HL-60/S4 treated with phorbol 12-myristate 13-acetate at 8.2 ng/mL for 4 days and 3 days (cell line): ENCODE measurements around the gene DNAH3.
"Not testable (repeated sequence)": the region's sequence is repeated elsewhere in the genome, so short reads cannot be mapped to it uniquely, and the experiment has no call there.

Experiments
- in situ Hi-C: fragments of 300-500 bp; cut with MboI; formaldehyde crosslinking; loops from 2 replicates; pipeline ENCODE4 v1.15.0; 2022; ENCODE audit warnings: low sequenced_read_pairs

Gene DNAH3

DNA sequence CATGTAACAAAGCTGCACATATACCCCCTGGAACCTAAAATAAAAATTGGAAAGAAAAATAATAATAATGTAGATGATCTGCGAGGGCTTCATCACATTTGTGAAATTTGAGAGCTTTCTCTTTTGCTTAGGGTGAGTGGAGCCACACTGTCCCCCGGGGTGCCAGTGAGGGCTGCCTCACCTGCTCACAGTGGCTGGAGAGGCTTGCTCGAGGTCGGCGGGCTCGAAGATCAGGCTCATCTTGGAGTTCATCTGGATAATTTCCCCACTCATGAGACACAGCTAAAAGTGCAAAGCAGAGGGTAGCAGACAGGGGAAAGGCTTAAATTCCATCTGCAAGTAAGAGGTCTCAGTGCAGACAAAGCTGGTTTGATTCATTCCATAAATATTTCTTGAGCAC lies 123.8 kb downstream of the DNAH3 start:
- in situ Hi-C loops = no loop called here

DNA sequence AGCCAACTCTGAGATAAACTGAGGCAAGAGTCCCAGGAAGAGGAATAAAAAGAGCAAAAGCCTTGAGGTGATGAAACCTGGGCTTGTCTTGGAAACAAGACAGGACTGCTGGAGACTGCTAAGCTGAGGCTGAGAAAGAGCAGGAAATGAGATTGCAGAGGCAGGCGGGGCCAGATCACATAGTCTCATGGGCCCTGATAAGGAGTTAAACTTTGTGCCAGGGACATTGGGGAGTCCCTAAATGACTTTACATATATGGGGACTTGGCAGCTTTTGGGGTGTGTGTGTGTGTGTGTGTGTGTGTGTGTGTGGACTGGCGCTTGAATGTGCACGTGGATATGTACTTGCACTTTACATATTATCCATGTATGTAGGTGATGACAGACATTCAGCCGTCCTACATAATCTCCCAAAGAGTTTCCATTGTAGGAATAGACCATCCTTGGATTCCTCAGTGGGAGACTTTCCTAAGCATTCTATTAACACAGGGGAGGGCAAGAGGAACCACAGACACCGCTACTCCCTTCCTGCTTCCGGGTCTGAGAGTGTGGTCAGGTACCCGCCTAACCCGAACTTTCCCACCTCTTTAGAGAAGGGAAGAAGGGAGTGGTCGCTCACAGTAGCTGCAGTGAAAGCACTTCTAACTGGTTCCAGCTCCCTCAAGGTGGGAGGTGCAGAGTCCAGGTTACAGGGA lies 127.0 kb downstream of the DNAH3 start:
- in situ Hi-C loops = no loop called here

DNA sequence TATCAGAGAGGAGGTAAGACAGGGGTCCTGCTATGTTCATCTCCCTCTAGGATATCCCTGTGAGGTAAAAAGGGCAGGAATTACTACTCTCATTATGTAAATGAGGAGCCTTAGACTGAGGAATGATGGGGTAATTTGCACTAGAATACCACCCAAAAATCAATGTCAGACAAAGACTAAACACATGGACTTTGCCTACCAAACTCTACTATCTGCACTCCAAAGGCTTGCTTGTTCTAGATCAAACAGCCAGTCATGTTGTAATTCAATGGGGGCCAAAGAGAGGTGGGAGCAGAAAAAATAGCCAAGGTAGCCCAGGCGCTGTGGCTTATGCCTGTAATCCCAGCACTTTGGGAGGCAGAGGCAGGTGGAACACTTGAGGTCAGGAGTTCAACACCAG lies 129.3 kb downstream of the DNAH3 start:
- in situ Hi-C loops = no loop called here

DNA sequence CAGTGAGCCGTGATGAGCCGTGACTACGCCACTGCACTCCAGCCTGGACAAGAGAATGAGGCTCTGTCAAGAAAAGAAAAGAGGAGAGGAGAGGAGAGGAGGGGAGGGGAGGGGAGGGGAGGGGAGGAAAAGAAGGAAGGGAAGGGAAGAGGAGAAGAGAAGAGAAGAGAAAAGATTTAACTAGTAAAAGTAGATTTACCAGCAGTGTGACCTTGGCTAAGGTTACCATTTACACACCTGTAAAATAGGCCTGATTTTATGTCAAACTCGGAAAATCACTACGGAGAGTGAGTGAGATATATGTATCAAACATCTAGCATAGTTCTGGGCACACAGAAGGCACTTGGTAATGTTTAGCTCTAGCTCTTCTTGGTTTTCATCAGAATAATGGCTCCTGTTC lies 140.8 kb downstream of the DNAH3 start:
- in situ Hi-C loops = no loop called here

DNA sequence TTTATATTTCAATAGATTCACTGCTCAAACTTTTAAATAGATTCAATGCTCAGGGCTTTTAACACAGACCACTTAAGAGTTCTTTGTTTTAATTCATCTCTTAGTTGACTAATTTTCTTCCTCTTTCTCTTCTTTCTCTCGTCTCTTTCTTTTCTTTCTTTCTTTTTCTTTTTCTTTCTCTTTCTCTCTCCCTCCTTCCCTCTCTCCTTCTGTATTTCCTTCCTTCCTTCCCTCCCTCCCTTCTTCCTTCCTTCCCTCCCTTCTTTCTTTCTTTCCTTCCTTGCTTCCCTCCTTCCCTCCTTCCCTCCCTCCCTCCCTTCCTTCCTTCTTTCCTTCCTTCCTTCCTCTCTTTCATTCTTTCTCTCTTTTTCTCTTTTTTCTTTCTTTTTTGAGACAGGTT lies 145.6 kb downstream of the DNAH3 start:
- in situ Hi-C loops = no loop called here

DNA sequence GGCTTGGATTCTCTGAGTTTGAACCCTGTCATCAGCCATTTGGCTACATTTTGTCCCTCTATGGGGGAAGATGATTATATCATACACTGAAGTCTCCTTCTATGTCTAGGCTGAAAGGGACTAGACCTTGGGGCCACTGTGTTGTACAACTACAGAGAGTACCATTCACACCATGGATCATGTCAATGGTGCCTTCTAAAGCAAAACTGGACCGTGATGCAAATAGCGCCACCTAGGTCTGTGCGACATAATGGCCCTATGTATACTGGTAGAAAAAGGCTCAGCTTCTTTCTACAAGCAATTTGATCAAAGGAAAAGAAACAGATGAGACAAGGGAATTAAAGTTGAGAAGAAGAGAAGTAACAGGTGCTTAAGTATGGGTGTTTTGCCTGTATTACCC lies 149.4 kb downstream of the DNAH3 start:
- in situ Hi-C loops = no loop called here

DNA sequence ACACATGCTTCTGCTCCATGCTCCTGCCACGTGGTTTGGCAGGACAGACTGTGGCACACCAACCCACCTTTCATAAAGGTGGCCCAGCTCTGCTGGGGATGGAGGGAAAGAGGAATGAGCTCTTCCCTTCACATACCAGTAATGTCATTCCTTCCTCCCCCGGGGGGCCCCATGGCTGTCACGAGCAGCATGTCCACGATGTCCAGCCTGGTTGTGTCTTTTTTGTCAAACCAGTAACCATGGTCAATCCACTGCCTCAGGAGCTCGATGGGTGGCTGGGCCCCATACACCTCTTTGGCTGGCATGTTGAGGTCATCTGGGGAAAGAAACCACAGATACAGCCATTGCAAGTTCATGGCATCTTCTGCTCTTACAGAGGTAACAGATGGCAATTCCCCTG lies 153.5 kb downstream of the DNAH3 start:
- in situ Hi-C loops = no loop called here

DNA sequence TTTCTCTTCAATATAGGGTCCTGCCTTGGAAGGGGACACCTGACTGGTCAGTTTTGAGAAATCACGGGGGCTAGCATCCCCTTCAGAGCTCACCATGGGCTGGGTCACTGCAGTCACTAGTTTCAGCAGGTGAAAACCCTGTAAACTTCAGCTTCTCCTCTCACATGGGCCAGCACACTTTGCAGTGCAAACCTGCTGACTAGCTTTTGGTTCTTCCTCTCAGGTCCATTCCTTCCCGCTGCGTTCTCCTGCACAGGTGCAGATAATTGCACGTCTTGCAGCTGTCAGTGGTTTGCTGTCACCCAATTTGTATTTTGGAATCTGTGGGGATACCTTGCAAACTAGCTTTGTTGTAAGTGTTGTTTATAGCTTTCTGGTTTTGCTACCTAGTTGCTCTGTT lies 154.9 kb downstream of the DNAH3 start:
- in situ Hi-C loops = no loop called here

DNA sequence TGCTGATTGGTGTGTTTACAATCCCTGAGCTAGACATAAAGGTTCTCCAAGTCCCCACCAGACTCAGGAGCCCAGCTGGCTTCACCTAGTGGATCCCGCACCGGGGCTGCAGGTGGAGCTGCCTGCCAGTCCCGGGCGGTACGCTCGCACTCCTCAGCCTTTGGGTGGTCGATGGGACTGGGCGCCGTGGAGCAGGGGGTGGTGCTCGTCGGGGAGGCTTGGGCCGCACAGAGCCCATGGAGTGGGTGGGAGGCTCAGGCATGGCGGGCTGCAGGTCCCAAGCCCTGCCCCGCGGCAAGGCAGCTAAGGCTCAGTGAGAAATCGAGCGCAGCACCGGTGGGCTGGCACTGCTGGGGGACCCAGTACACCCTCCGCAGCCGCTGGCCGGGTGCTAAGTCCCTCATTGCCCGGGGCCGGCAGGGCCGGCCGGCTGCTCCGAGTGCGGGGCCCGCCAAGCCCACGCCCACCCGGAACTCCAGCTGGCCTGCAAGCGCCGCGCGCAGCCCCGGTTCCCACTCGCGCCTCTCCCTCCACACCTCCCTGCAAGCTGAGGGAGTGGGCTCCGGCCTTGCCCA lies 161.1 kb downstream of the DNAH3 start:
- in situ Hi-C loops = not testable (repeated sequence)

DNA sequence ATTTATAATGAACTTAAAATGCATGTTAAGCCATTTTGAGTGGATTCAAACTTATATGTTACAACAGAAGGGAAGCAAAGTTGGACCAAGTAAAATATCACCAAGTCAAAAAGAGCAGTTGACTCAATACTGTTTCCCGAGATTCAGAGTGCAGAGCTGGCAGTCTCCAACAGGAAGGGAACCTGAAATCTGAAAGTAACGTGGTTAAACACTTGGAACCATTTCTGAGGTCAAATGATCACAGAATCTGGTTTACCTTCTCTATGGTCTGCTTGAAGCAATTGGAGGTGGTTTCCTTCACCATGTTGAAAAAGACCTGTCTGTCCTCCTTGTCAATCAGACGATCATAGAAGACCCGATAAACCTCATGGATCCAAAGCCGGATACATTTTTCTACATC lies 163.6 kb downstream of the DNAH3 start:
- in situ Hi-C loops = no loop called here

DNA sequence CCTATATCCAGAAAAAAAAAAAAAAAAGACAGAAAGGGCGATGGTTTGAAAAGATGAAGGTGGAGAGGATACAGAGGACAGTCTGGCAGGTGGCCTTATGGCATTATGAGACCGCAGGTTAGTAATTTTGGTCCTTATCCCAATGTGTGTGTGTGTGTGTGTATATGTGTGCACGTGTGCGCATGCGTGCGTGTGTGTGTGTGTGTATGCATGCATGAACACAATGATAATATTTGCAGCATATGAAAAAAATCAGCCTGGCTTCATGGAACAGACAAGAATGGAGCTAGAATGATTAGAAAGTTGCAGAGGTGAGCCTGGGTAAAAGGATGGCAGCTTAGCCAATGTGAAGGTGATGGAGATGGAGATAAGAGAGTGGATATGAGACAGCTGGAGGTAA lies 166.6 kb downstream of the DNAH3 start:
- in situ Hi-C loops = no loop called here

DNA sequence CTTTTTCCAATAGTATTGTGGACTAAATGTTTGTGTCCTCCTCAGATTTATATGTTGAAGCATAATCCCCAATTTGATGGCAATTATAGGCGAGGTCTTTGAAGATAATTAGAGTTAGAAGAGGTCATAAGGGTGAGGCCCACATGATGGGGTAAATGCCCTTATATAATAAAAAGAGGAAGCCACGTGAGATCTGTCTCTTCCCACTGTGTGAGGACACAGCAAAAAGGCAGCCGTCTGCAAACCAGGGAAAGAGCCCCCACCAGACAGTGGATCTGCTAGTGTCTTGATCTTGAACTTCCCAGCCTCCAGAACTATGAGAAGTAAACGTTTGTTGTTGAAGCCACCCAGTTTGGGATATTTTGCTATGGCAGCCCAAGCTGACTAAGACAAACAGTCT lies 174.1 kb downstream of the DNAH3 start:
- in situ Hi-C loops = no loop called here

DNA sequence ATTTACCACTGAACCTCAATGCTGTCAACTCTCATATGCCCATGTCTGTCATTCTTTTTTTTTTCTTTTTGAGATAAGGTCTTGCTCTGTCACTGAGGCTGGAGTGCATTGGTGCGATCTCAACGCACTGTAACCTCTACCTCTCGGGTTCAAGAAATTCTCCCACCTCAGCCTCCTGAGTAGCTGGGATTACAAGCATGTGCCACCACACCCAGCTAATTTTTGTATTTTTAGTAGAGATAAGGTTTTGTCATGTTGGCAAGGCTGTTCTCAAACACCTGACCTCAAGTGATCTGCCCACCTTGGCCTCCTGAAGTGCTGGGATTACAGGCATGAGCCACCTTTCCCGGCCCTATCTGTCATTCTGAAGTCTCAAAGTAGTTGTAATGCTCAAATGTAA lies 177.4 kb downstream of the DNAH3 start:
- in situ Hi-C loops = not testable (repeated sequence)

DNA sequence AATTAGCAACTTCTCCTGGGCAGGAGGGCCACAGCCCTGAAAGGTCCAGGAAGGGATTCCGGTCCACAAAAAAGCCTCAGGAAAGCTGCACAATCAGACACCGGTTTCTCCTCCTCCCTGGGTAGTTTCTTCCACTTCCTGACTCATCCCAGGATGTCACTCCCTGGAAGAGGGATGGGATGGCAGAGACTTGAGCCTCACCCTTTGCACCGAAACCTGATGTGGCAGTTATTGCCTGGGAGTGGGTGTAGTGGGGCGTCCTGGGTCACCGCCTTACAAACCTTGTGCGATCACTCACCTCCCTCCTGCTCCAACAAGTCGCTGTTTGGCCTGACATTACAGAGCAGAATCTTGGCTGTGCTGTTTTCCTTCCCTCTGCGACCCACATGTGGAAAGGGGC lies 179.2 kb downstream of the DNAH3 start:
- in situ Hi-C loops = no loop called here

DNA sequence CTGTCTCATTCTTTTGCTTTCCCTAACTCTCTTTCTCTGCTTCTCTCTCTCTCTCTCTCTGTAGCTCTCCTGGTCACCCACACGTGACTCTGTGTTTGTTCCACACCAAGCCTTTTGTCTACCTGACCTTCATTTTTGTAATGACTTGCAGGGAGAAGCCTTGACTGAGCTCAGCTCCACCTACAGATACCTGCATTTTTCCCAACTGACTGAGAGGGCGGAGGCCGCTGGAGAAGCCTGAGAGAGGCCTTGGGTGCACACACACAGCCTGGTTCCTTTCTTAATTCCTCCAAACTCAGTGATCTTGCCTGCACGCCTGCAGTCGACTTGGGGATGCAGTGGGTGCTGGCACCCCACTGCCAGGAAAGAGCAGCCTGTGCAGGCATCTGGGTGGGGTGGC lies 181.3 kb downstream of the DNAH3 start:
- in situ Hi-C loops = no loop called here

DNA sequence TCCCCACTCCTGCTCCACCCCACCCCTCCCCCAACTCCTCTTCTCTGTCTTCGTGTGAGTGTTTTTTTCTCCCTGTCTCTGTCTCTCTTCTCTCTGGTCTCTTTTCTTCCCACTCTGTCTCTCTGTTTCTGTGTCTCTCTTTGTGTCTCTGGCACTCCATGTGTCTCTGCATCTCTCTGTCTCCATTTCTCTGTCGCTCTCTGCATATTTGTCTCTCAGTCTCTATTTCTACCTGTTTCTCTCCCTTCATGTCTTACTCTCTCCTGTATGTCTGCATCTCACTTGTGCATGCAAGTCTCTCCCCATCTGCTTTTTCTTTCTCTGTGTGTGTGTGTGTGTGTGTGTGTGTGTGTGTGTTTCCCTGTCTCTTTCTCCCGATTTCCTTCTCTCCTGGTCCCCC lies 181.9 kb downstream of the DNAH3 start:
- in situ Hi-C loops = no loop called here

DNA sequence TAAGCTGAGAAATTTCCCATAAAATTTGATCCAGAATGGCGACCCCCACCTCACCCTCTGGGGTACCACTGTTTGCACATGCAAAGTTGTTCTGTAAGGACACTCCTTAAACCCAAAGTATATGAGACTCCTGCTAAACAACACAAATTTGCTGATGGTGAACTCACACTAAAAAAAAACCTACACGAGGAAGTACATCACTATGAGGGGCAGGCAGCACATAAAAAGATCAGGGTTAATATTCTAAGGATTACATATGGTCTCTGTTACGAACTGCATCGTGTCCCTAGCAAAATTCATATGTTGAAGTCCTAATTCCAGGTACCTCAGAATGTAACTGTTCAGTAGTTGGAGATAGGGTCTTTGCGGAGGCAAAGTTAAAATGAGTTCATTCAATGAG lies 189.7 kb downstream of the DNAH3 start:
- in situ Hi-C loops = no loop called here

DNA sequence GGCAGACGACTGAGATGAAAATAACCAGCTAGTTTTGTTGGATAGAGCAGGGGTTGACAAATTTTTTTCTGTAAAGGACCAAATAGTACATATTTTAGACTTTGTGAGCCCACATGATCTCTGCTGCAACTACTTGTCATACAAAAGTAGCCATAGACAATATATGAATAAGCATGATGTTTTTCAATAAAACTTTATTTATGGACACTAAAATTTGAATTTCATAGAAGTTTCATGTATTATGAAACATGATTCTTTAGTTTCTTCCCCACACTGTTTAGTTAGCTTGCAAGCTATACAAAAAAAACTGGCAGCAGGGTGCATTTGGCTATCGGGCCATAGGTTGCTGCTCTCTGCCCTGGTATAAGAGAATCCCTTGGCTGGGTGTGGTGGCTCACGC lies 193.5 kb downstream of the DNAH3 start:
- in situ Hi-C loops = no loop called here

DNA sequence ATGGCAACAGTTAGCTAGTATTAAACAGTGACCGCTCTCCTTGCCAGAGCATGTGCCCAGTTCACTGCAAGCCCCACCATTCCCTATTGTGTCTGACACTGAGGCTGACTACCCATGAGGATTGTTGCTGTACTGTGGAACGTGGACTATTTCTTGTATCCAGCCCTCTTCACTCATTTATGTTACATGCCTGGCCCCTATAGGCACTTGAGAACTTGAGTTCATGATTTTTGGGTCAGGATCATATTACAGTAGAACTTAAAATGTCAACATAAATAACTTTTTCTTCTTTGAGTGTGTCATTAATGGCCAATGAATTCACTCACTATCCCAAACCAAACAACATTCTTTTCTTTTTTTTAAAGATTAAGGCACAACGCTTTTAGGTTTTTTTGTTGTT lies 194.3 kb downstream of the DNAH3 start:
- in situ Hi-C loops = no loop called here

DNA sequence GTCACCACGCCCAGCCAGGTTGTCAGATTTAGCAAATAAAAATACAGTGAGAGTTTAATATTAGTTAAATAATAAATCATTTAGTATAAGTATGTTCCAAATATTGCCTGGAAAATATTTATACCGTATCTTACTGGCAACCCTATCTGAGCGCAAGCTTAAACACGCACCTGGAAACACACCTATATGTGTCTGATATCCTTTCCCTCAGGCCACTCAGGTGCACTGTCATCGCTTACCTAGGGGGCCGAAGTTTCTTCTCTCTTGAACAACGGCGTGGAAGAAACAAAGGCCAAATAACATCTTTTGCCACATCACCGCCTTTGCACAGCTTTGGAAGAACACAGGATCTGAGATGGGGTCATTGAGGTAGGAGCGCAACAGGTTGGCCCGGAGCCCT lies 196.1 kb downstream of the DNAH3 start:
- in situ Hi-C loops = no loop called here

DNA sequence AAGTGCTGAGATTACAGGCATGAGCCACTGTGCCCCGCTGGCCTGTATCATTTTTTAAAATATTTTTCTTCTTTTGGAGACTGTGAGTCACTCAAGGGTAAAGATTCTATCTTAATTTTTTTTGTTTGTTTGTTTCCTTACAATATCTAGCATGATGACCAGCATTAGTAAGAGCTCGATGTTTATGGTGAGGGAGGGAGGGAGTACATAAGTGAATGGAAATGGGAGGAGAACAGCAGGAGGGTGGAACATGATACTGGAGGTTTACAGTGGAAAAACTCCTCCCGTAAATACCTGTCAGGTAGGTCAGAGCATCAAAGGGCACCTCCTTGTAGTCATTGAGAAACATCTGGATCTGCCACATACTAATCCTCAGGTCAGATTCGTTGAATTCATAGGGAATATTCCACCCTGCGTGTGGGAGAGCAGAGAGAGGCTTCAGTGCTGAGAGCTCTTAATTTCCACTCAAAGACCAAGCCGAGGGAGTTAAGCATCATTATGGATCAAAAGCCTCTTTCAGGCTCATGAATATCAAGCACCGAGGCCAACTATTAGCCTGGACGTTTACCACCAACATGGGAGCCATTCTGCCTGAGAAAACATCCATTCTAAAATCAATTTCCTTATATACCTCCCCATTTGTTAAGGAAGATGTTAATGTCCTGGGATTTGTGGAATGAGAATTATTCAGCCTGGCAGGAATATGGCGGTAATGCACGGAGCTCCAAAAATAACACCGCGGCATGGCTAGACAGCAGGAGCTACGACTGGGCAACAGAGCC lies 198.3 kb downstream of the DNAH3 start:
- in situ Hi-C loops = no loop called here

DNA sequence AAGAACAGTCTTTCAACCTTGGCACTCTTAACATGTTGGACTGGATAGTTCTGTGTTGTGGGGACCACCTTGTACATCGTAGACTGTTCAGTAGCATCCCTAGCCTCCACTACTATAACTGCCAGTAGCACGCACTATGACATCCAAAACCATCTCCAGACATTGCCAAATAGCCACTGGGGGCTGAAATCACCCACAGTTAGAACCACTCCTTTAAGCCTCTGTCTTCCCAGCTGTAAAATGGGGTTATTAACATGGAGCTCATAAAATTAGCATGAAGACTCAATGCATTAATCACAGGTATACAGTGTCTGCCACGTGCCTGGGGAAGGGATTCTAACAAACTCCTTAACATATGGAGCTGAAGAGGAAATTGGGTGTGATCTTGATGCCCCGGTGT lies 200.4 kb downstream of the DNAH3 start:
- in situ Hi-C loops = no loop called here
